OCI-LY7 (cell line): ENCODE measurements around the gene ZNF689. TPM values are rescaled to one million over a fixed set of nuclear protein-coding genes. Genes with fewer than 3 reads are reported as not detected.

Experiments used
- BruUV-seq: library from RNA; stranded (reverse); fragments of 400-500 nt; replicated peaks from 2 replicates; lab custom pipeline; 2021; lab: Mats Ljungman, UMichigan
- CTCF ChIA-PET: fragments of 300-600 bp; sonication (Branson Sonifier 250); formaldehyde crosslinking; loops from one replicate; lab custom pipeline; 2022; ENCODE audit warnings: antibody characterized with exemption; ENCODE audit not compliant: unreplicated experiment; lab: Charles Lee
- POLR2A ChIA-PET: fragments of 300-600 bp; sonication (Branson Sonifier 250); formaldehyde crosslinking; loops from one replicate; lab custom pipeline; 2022; ENCODE audit warnings: antibody characterized with exemption; lab: Charles Lee
- DNase-seq: peaks from one replicate; pipeline ENCODE4 v3.0.0-alpha.2; 2015; ENCODE audit warnings: low spot score
- H2AFZ ChIP-seq: fragments of 200-600 bp; sonication (generic), shearing (Covaris generic); 2 replicates; pipeline ENCODE4 v1.6.1; 2014; ENCODE audit warnings: mild to moderate bottlenecking, antibody characterized with exemption, low read length, moderate library complexity
- H3K27ac ChIP-seq: fragments of 200-600 bp; sonication (generic); 2 replicates; pipeline ENCODE4 v1.5.1; 2014; ENCODE audit warnings: mixed run types, low read depth, mild to moderate bottlenecking, moderate library complexity, low read length, inconsistent platforms; ENCODE audit not compliant: poor library complexity, severe bottlenecking
- H3K36me3 ChIP-seq: fragments of 200-600 bp; sonication (generic); 2 replicates; pipeline ENCODE4 v1.6.1; 2014; ENCODE audit warnings: mild to moderate bottlenecking, antibody characterized with exemption, low read length, moderate library complexity, mixed read lengths; ENCODE audit not compliant: insufficient read depth
- H3K4me1 ChIP-seq: fragments of 200-600 bp; sonication (generic); 2 replicates; pipeline ENCODE4 v1.5.1; 2014; ENCODE audit warnings: mild to moderate bottlenecking, low read length; ENCODE audit not compliant: insufficient read depth, poor library complexity, severe bottlenecking
- H3K4me2 ChIP-seq: fragments of 200-600 bp; sonication (generic); 2 replicates; pipeline ENCODE4 v1.6.1; 2014; ENCODE audit warnings: mild to moderate bottlenecking, low read length
- H3K4me3 ChIP-seq: fragments of 200-600 bp; sonication (generic); 2 replicates; pipeline ENCODE4 v1.5.1; 2014; ENCODE audit warnings: mild to moderate bottlenecking, low read depth, low read length; ENCODE audit not compliant: poor library complexity, severe bottlenecking
- H3K79me2 ChIP-seq: fragments of 200-600 bp; sonication (generic); 2 replicates; pipeline ENCODE4 v1.6.1; 2016; ENCODE audit warnings: low read depth, mild to moderate bottlenecking, low read length, moderate library complexity, mixed read lengths; ENCODE audit not compliant: insufficient read depth
- H3K9me2 ChIP-seq: fragments of 200-600 bp; sonication (generic); 2 replicates; pipeline ENCODE4 v1.6.1; 2016; ENCODE audit warnings: mild to moderate bottlenecking, low read length, mixed read lengths; ENCODE audit not compliant: insufficient read depth
- H3K9me3 ChIP-seq: fragments of 200-600 bp; sonication (generic); 2 replicates; pipeline ENCODE4 v1.6.1; 2014; ENCODE audit warnings: mild to moderate bottlenecking, mixed run types, low read length, mixed read lengths
- H4K20me1 ChIP-seq: fragments of 200-600 bp; sonication (generic); 2 replicates; pipeline ENCODE4 v1.6.1; 2014; ENCODE audit warnings: mild to moderate bottlenecking, antibody characterized with exemption, low read length, moderate library complexity, mixed read lengths; ENCODE audit not compliant: insufficient read depth
- EZH2phosphoT487 ChIP-seq: fragments of 200-600 bp; sonication (generic); IDR thresholded peaks from 2 replicates; pipeline ENCODE4 v1.6.1; 2018; ENCODE audit warnings: low read depth, borderline replicate concordance, mild to moderate bottlenecking, mixed run types, antibody characterized with exemption, low read length, moderate library complexity, mixed read lengths
- intact Hi-C: fragments of 100-400 bp; cut with micrococcal nuclease; formaldehyde crosslinking; loops from one replicate; pipeline ENCODE4 v1.10.0; 2022; ENCODE audit not compliant: unreplicated experiment
- total RNA-seq, 2 experiments: library from RNA; depleted of rRNA in 1 of 2; stranded (reverse); fragments of >200 nt in 1 of 2; shearing (Covaris generic) in 1 of 2; gene quantifications; 2 replicates each; pipeline ENCODE4 v1.2.3, GENCODE V29; 2014 to 2022
- TF ChIP-seq, protein P1 (sequence below): fragments of 200-600 bp; sonication (generic); conservative IDR thresholded peaks from 2 replicates; pipeline ENCODE4 v1.5.1; 2014; ENCODE audit warnings: mild to moderate bottlenecking, antibody characterized with exemption, low read length, moderate library complexity, mixed read lengths

The ZNF689 gene
- total RNA-seq, 2 experiments from 2014 or later = 15.0 to 16.7 TPM

DNA sequence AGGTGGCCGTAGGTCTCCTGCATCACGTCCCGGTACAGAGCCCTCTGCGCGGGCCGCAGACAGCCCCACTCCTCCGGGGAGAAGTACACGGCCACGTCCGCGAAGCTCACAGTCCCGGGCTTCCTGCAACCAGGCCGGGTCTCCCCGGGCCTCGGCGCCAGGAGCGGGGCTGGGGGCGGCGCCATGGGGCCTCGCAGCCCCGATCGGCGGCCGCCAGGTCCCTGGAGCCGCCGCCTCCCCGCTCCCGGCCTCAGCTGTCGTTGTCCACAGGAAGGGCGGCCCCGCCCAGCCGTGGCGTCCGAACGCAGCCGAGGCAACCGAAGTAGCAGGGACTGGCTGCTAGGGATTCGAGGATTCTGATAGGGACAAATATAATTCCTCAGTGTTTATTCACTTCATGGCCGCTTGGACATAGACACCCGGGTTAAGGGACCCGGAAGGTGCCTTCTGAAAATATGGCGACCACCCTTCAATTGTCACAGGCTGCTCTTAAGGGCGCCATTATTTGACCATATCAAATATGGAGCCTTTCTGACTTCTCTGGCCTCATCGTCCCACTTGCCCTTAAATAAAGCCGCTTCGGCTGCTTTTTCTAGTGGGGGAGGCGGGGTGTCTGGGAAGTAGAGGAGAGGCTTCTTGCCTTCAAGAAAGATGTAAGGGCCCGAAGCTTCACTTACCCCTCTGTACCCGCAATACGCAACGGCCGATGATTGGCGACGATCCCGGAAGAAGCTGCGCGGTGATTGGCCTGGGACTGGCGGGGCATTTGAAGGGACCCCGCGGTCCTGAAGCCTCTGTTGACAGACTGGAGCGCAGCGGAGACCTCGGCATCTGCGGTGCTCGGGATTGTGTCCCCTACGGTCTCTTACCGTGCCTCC, 38.5 kb downstream of the ZNF689 start, which contains the start of gene ZNF688:
TSS of gene ZNF688 (minus strand) at position 270 of the 878 bp plus-strand sequence. CDS start at position 185, 85 bp downstream.
- Histone ChIP-seq H3K4me2 (peak within 1 kb of the TSS; percentile 99), H3K27ac (peak within 1 kb of the TSS; percentile 79), H3K4me3 (peak within 1 kb of the TSS; percentile 79), H4K20me1 (no peaks in the 10 kb centered on the region), H2AFZ (peak within 1 kb of the TSS; percentile 64), H3K36me3 (no peaks in the 10 kb centered on the region), H3K9me3 (no peaks in the 10 kb centered on the region), H3K9me2 (no peaks in the 10 kb centered on the region), H3K79me2 (peaks cover 25% of the 10 kb centered on the region), H3K4me1 (peaks cover 30% of the 10 kb centered on the region)
- TF ChIP-seq, protein P1, sequence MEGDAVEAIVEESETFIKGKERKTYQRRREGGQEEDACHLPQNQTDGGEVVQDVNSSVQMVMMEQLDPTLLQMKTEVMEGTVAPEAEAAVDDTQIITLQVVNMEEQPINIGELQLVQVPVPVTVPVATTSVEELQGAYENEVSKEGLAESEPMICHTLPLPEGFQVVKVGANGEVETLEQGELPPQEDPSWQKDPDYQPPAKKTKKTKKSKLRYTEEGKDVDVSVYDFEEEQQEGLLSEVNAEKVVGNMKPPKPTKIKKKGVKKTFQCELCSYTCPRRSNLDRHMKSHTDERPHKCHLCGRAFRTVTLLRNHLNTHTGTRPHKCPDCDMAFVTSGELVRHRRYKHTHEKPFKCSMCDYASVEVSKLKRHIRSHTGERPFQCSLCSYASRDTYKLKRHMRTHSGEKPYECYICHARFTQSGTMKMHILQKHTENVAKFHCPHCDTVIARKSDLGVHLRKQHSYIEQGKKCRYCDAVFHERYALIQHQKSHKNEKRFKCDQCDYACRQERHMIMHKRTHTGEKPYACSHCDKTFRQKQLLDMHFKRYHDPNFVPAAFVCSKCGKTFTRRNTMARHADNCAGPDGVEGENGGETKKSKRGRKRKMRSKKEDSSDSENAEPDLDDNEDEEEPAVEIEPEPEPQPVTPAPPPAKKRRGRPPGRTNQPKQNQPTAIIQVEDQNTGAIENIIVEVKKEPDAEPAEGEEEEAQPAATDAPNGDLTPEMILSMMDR = no peak
- TF ChIP-seq EZH2phosphoT487 = no peak
- intact Hi-C loops = loop anchor here (1.0 kb wide), 1 partner anchor 13 kb away; the partner anchor contains the start of gene ZNF764
- DNase-seq = peak; percentile 98
- POLR2A ChIA-PET = interaction anchor here (0.6 to 3.0 kb wide), 5 partner anchors 14 to 78 kb away, joined by 3 to 31 read pairs (median 5); partner anchors contain the start of gene ZNF764
- CTCF ChIA-PET = interaction anchor here (0.6 to 1.7 kb wide), 5 partner anchors 13 to 83 kb away, joined by 3 to 7 read pairs (median 3); partner anchors contain the start of genes ZNF747 and ZNF764
- no TSS peak for BruUV-seq

DNA sequence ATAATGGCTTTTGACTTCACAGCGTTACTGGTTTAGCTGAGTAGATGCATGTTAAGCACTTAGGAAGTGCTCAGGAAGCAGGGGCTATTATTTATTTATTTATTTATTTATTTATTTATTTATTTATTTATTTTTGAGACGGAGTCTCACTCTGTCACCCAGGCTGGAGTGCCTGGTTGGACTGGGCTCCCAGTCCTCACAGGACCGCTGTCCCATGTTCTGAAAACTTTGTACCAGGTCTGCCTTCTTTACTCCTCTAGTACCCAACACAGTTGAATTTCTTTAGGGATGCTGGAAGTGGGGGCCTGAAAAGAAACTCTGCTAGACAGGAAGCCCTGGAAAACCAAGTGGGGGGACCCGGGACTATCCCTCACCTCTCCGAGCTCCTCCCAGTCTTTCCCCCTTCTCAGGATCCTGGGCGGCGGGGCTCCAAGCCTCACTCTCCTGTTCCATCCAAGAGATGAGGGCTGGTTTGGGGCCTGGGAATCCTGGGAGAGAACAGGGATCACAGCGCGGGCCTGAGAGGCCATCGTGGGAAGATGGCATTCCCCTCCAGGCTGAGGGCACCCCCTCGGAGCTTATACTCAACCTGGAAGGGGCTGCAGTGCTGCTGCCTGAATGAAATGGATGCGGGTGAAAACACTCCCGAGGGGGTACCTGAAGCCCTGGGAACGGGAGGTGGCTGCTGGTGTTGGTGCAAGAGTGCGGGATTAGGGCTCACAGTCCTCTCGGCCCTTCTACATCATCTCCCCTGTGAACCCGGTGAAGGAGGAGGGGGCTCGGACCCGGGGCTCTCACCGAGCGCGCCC, 39.3 kb downstream of the ZNF689 start:
- intact Hi-C loops = no loop called here
- TF ChIP-seq EZH2phosphoT487 = no peak
- TF ChIP-seq, protein P1 = no peak
- no peak for DNase-seq
- H3K4me2 ChIP-seq = peak overlapping the region; percentile 99
- H2AFZ ChIP-seq = peak overlapping the region; percentile 64
- peak overlapping the region; percentile 79 for H3K4me3 ChIP-seq
- ChIA-PET CTCF (no interaction called here), POLR2A (interaction anchor here (0.5 to 3.0 kb wide), 3 partner anchors 13 to 56 kb away, joined by 3 to 31 read pairs (median 5); partner anchors contain the start of gene ZNF764)
- H3K9me3 ChIP-seq = no peaks in the 10 kb centered on the region
- H3K36me3 ChIP-seq = no peaks in the 10 kb centered on the region
- H3K4me1 ChIP-seq = peaks cover 30% of the 10 kb centered on the region
- H3K9me2 ChIP-seq = no peaks in the 10 kb centered on the region
- no peaks in the 10 kb centered on the region for H4K20me1 ChIP-seq
- BruUV-seq = no TSS peak
- peak overlapping the region; percentile 79 for H3K27ac ChIP-seq
- H3K79me2 ChIP-seq = peaks cover 25% of the 10 kb centered on the region
